Upper lobe of left lung (tissue), 6 donors: ENCODE measurements around the gene XRCC6. TPM values are rescaled to one million over a fixed set of nuclear protein-coding genes. Genes with fewer than 3 reads are reported as not detected.
"Not testable (repeated sequence)": the region's sequence is repeated elsewhere in the genome, so short reads cannot be mapped to it uniquely, and the experiment has no call there.

Source experiments
- ATAC-seq, 2 donors: fragments of 200-7000 bp; cut with Tn5 transposase; one replicate each; pipeline ENCODE4 v1.9.1; 2022; ENCODE audit warnings: mild to moderate bottlenecking in 2 of 2, moderate library complexity in 2 of 2; ENCODE audit not compliant: low FRiP score in 2 of 2
- DNase-seq, 2 donors: peaks; one replicate each; pipeline ENCODE4 v3.0.0-alpha.2; 2019 to 2020
- H3K27ac ChIP-seq, 4 donors: fragments of 200-600 bp; sonication (generic); one replicate each; pipeline ENCODE4 v1.5.1; 2016 to 2019
- H3K27me3 ChIP-seq, 4 donors: fragments of 200-600 bp; sonication (generic); one replicate each; pipeline ENCODE4 v1.5.1; 2017 to 2019
- H3K36me3 ChIP-seq, 4 donors: fragments of 200-600 bp; sonication (generic); one replicate each; pipeline ENCODE4 v1.5.1; 2016 to 2019
- H3K4me1 ChIP-seq, 4 donors: fragments of 200-600 bp; sonication (generic); one replicate each; pipeline ENCODE4 v1.5.1; 2018 to 2019
- H3K4me3 ChIP-seq, 4 donors: fragments of 200-600 bp; sonication (generic); one replicate each; pipeline ENCODE4 v1.5.1; 2017 to 2019; ENCODE audit warnings: mild to moderate bottlenecking in 2 of 4, moderate library complexity in 1 of 4
- H3K9me3 ChIP-seq, 4 donors: fragments of 200-600 bp; sonication (generic); one replicate each; pipeline ENCODE4 v1.5.1; 2018 to 2019
- EP300 ChIP-seq, 4 donors: sonication (generic); formaldehyde crosslinking; IDR thresholded peaks; one replicate each; pipeline ENCODE4 v1.5.1; 2017; ENCODE audit warnings: antibody characterized with exemption in 4 of 4, control low read depth in 2 of 4
- POLR2A ChIP-seq, 4 donors: fragments of 450-650 bp; IDR thresholded peaks; one replicate each; pipeline ENCODE4 v1.5.1; 2016 to 2017; ENCODE audit warnings: antibody characterized with exemption in 4 of 4, mild to moderate bottlenecking in 2 of 4
- POLR2AphosphoS5 ChIP-seq, 2 donors: sonication (generic); formaldehyde crosslinking; IDR thresholded peaks; one replicate each; pipeline ENCODE4 v1.5.1; 2017; ENCODE audit warnings: antibody characterized with exemption in 2 of 2
- whole genome bisulfite sequencing, 2 donors: methylation state at CpG; one replicate each; pipeline ENCODE4 v1.1.5; 2017 to 2018; 5-methylcytosine and 5-hydroxymethylcytosine counted together
- total RNA-seq, 6 donors: library from RNA; depleted of rRNA in 4 of 6; stranded (reverse); fragments of >200 nt in 4 of 6; gene quantifications; one replicate each; pipeline versions ENCODE4 v1.1.0 to v1.2.1, GENCODE V29; 2016 to 2021
- TF ChIP-seq, protein P1 (sequence below), 6 experiments: fragments of 450-650 bp in 4 of 6; fragments of 200-600 bp in 2 of 6; sonication (generic) in 2 of 6; IDR thresholded peaks; one replicate each; pipeline ENCODE4 v1.5.1; 2016 to 2019; ENCODE audit warnings: antibody characterized with exemption in 6 of 6
- donor health status: DM: no; HTN: no; CAD: no; lungs with moderate emphysema.
- donor health status: DM: no; HTN: yes; CAD: no; lungs with severe emphysema.

The XRCC6 gene
- total RNA-seq, 6 donors from 2014 or later = 83.8 to 209 (median 167) TPM

- H3K27ac ChIP-seq = no peak overlapping the region
- DNase-seq (no peak), ATAC-seq (peak in 1 of 2 donors; percentile 41)
- peaks cover 18 to 93% (median 65%) of the 10 kb centered on the region in 4 donors for H3K36me3 ChIP-seq
- H3K27me3 ChIP-seq = no peaks in the 10 kb centered on the region
- H3K4me3 ChIP-seq = no peak overlapping the region
- peaks cover 0 to 9% (median 6%) of the 10 kb centered on the region in 4 donors for H3K4me1 ChIP-seq
- TF ChIP-seq EP300 (IDR thresholded peaks at IDR 0.05) (no peak), POLR2AphosphoS5 (IDR thresholded peaks at IDR 0.05) (no peak), POLR2A (IDR thresholded peaks at IDR 0.05) (no peak)
- TF ChIP-seq, protein P1, sequence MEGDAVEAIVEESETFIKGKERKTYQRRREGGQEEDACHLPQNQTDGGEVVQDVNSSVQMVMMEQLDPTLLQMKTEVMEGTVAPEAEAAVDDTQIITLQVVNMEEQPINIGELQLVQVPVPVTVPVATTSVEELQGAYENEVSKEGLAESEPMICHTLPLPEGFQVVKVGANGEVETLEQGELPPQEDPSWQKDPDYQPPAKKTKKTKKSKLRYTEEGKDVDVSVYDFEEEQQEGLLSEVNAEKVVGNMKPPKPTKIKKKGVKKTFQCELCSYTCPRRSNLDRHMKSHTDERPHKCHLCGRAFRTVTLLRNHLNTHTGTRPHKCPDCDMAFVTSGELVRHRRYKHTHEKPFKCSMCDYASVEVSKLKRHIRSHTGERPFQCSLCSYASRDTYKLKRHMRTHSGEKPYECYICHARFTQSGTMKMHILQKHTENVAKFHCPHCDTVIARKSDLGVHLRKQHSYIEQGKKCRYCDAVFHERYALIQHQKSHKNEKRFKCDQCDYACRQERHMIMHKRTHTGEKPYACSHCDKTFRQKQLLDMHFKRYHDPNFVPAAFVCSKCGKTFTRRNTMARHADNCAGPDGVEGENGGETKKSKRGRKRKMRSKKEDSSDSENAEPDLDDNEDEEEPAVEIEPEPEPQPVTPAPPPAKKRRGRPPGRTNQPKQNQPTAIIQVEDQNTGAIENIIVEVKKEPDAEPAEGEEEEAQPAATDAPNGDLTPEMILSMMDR (IDR thresholded peaks at IDR 0.05) = no peak
- H3K9me3 ChIP-seq = no peaks in the 10 kb centered on the region
- WGBS, 2 donors = 83 to 85% methylated on average over 7 of the region's 7 CpGs
Measured at GRCh38 chr22:41636467-41636866, 15.4 kb downstream of the XRCC6 start.

GRCh38 chr22:41637623-41638022 lies 16.5 kb downstream of the XRCC6 start:
- not testable (repeated sequence) for H3K27me3 ChIP-seq, H3K4me1 ChIP-seq, H3K9me3 ChIP-seq, H3K4me3 ChIP-seq
- DNase-seq (peak in 1 of 2 donors; percentile 76), ATAC-seq (peak in 1 of 2 donors; percentile 71)
- Histone ChIP-seq H3K27ac (peak overlapping the region; percentile 27 to 67 (median 54)), H3K36me3 (peaks cover 16 to 96% (median 73%) of the 10 kb centered on the region in 4 donors)
- WGBS, 2 donors = 87 to 89% methylated on average over 8 of the region's 8 CpGs

- DNase-seq (peak in 1 of 2 donors; percentile 67), ATAC-seq (peak; percentile 67 to 94)
- H3K9me3 ChIP-seq = no peaks in the 10 kb centered on the region
- H3K4me3 ChIP-seq = no peak overlapping the region
- 61 to 76% methylated on average over 5 of the region's 5 CpGs for WGBS, 2 donors
- no peaks in the 10 kb centered on the region for H3K27me3 ChIP-seq
- TF ChIP-seq POLR2A (IDR thresholded peaks at IDR 0.05) = peak in 1 of 4 donors; percentile 44
- peak in 1 of 2 donors; percentile 9 for TF ChIP-seq POLR2AphosphoS5 (IDR thresholded peaks at IDR 0.05)
- TF ChIP-seq EP300 (IDR thresholded peaks at IDR 0.05) = peak in 2 of 4 donors; percentile 42 to 81
- TF ChIP-seq, protein P1 (IDR thresholded peaks at IDR 0.05) = no peak
- H3K27ac ChIP-seq = peak overlapping the region; percentile 27 to 67 (median 52)
- peaks cover 0 to 9% (median 6%) of the 10 kb centered on the region in 4 donors for H3K4me1 ChIP-seq
- peaks cover 21 to 98% (median 76%) of the 10 kb centered on the region in 4 donors for H3K36me3 ChIP-seq
Measured at GRCh38 chr22:41638124-41638523, 17.0 kb downstream of the XRCC6 start.

DNA sequence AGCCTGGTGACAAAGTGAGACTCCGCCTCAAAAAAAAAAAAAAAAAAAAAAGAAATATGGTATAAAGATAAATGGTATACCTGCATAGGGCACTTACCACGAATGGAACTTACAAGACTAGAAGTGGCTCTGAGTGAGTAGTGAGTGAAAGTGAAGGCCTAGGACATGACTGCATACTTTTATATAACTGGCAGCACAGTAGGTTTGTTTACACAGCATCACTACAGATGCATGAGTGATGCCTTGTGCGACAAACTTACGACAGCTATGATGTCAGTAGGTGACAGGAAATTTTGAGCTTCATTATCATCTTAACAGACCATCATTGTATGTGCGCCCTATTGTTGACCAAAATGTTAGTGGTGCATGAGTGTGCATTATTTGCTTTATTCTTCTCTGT lies 17.7 kb downstream of the XRCC6 start:
- 71 to 76% methylated on average over 5 of the region's 5 CpGs for WGBS, 2 donors
- Histone ChIP-seq H3K9me3 (no peaks in the 10 kb centered on the region), H3K4me3 (no peak overlapping the region), H3K4me1 (peaks cover 0 to 9% (median 6%) of the 10 kb centered on the region in 4 donors), H3K27me3 (no peaks in the 10 kb centered on the region), H3K36me3 (peaks cover 24 to 99% (median 75%) of the 10 kb centered on the region in 4 donors), H3K27ac (peak overlapping the region; percentile 27 to 67 (median 52))
- DNase-seq = no peak
- ATAC-seq = peak; percentile 40 to 84
- TF ChIP-seq POLR2AphosphoS5 (IDR thresholded peaks at IDR 0.05) (peak in 1 of 2 donors; percentile 19), EP300 (IDR thresholded peaks at IDR 0.05) (peak in 1 of 4 donors; percentile 16), POLR2A (IDR thresholded peaks at IDR 0.05) (no peak)
- TF ChIP-seq, protein P1 (IDR thresholded peaks at IDR 0.05) = no peak

DNA sequence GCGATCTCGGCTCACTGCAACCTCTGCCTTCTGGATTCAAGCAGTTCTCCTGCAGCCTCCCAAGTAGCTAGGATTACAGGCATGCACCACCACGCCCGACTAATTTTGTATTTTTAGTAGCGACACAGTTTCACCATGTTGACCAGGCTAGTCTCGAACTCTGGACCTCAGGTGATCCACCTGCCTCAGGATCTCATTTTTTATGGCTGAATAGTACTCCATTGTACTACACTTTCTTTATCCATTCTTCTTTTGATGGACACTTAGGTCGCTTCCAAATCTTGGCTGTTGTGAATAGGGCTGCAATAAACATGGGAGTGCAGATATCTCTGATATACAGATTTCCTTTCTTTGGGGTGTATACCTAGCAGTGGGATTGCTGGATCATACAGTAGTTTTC lies 20.8 kb downstream of the XRCC6 start:
- ATAC-seq = no peak
- WGBS, 2 donors = 96 to 98% methylated on average over 7 of the region's 7 CpGs
- peaks cover 25 to 94% (median 67%) of the 10 kb centered on the region in 4 donors for H3K36me3 ChIP-seq

More for the DNA sequence above, 20.8 kb downstream of the XRCC6 start:
- H3K4me3 ChIP-seq = no peak overlapping the region
- no peak overlapping the region for H3K27ac ChIP-seq
- H3K4me1 ChIP-seq = peaks cover 0 to 9% (median 7%) of the 10 kb centered on the region in 4 donors
- no peak for TF ChIP-seq EP300 (IDR thresholded peaks at IDR 0.05)
- no peak for TF ChIP-seq POLR2A (IDR thresholded peaks at IDR 0.05)
- no peak for TF ChIP-seq POLR2AphosphoS5 (IDR thresholded peaks at IDR 0.05)
- TF ChIP-seq, protein P1 (IDR thresholded peaks at IDR 0.05) = no peak
- H3K9me3 ChIP-seq = no peaks in the 10 kb centered on the region
- H3K27me3 ChIP-seq = no peaks in the 10 kb centered on the region
- DNase-seq = no peak
